ENCODE data around the gene ACBD4. TPM values are rescaled to one million over a fixed set of nuclear protein-coding genes. Genes with fewer than 3 reads are reported as not detected.

The ACBD4 gene
- total RNA-seq, 2 experiments from 2014 or later, result 12.7 to 13.4 TPM

- no peaks in the 10 kb centered on the region for H3K36me3 Mint-ChIP-seq (ENCODE audit: low read depth)
Measured at GRCh38 chr17:45172541-45173286, 37.2 kb downstream of the ACBD4 start.

GRCh38 chr17:45175759-45176115 lies 40.2 kb downstream of the ACBD4 start:
- no peak overlapping the region for H3K4me3 Mint-ChIP-seq
- H3K36me3 Mint-ChIP-seq (ENCODE audit: low read depth), result no peaks in the 10 kb centered on the region
- no peak overlapping the region for H3K27ac Mint-ChIP-seq
- H3K9me3 Mint-ChIP-seq (ENCODE audit: low read depth), result no peaks in the 10 kb centered on the region
- H3K4me1 Mint-ChIP-seq, result peaks cover 22% of the 10 kb centered on the region
- ChIA-PET POLR2A (no interaction called here), CTCF (interaction anchor here (1.2 kb wide), 1 partner anchor 40 kb away, joined by 5 read pairs; the partner anchor contains the start of gene ACBD4)
- intact Hi-C loops (cut with DNase I, micrococcal nuclease), result no loop called here
- H3K27me3 Mint-ChIP-seq, result no peaks in the 10 kb centered on the region
- no peak for DNase-seq
- ATAC-seq, result no peak

More at GRCh38 chr17:45172541-45173286, 37.2 kb downstream of the ACBD4 start:
- POLR2A ChIA-PET, result interaction anchor here (0.8 to 3.3 kb wide), 4 partner anchors 11 to 37 kb away, joined by 3 to 33 read pairs (median 7); partner anchors contain the start of genes ACBD4, HEXIM1 and HEXIM2
- CTCF ChIA-PET, result interaction anchor here (0.6 to 4.2 kb wide), 12 partner anchors 9 to 50 kb away, joined by 3 to 41 read pairs (median 5); partner anchors contain the start of genes ACBD4, HEXIM1 and HEXIM2
- H3K27ac Mint-ChIP-seq, result peak overlapping the region; percentile 85
- peak overlapping the region; percentile 69 for H3K4me3 Mint-ChIP-seq
- H3K27me3 Mint-ChIP-seq, result no peaks in the 10 kb centered on the region
- intact Hi-C loops (cut with DNase I, micrococcal nuclease), result loop anchor here (1.0 to 2.0 kb wide), 4 partner anchors 11 to 24 kb away; partner anchors contain the start of genes HEXIM1 (in 2 of the 2) and HEXIM2 (in 2 of the 2)
- no peaks in the 10 kb centered on the region for H3K9me3 Mint-ChIP-seq (ENCODE audit: low read depth)
- DNase-seq, result peak; percentile 81
- H3K4me1 Mint-ChIP-seq, result peaks cover 23% of the 10 kb centered on the region
- ATAC-seq, result peak; percentile 88

- Mint-ChIP-seq H3K4me3 (no peak overlapping the region), H3K4me1 (peaks cover 6% of the 10 kb centered on the region), H3K36me3 (ENCODE audit: low read depth) (no peaks in the 10 kb centered on the region), H3K27ac (no peak overlapping the region), H3K9me3 (ENCODE audit: low read depth) (no peaks in the 10 kb centered on the region), H3K27me3 (no peaks in the 10 kb centered on the region)
- POLR2A ChIA-PET, result no interaction called here
- DNase-seq (no peak), ATAC-seq (no peak)
- CTCF ChIA-PET, result interaction anchor here (1.1 to 2.8 kb wide), 3 partner anchors 20 to 25 kb away, joined by 3 to 9 read pairs (median 4); no protein-coding TSS in a partner anchor
- intact Hi-C loops (cut with DNase I, micrococcal nuclease), result no loop called here
Measured at GRCh38 chr17:45177563-45177962, 42.1 kb downstream of the ACBD4 start.

- no peak overlapping the region for H3K4me3 Mint-ChIP-seq
- intact Hi-C loops (cut with DNase I, micrococcal nuclease), result no loop called here
- H3K27me3 Mint-ChIP-seq, result no peaks in the 10 kb centered on the region
- DNase-seq (no peak), ATAC-seq (no peak)
- no peaks in the 10 kb centered on the region for H3K36me3 Mint-ChIP-seq (ENCODE audit: low read depth)
- CTCF ChIA-PET, result interaction anchor here (0.7 to 1.8 kb wide), 4 partner anchors 14 to 493 kb away, joined by 3 to 7 read pairs (median 4); partner anchors contain the start of gene ACBD4
- no peaks in the 10 kb centered on the region for H3K9me3 Mint-ChIP-seq (ENCODE audit: low read depth)
- no peaks in the 10 kb centered on the region for H3K4me1 Mint-ChIP-seq
- no peak overlapping the region for H3K27ac Mint-ChIP-seq
- POLR2A ChIA-PET, result no interaction called here
Measured at GRCh38 chr17:45184144-45184543, 48.7 kb downstream of the ACBD4 start.

- H3K4me1 Mint-ChIP-seq, result no peaks in the 10 kb centered on the region
- POLR2A ChIA-PET, result no interaction called here
- no peak for ATAC-seq
Measured at GRCh38 chr17:45186801-45187354, 51.4 kb downstream of the ACBD4 start.

GRCh38 chr17:45189009-45189408 lies 53.5 kb downstream of the ACBD4 start:
- Mint-ChIP-seq H3K27ac (no peak overlapping the region), H3K27me3 (no peaks in the 10 kb centered on the region), H3K4me1 (no peaks in the 10 kb centered on the region), H3K9me3 (ENCODE audit: low read depth) (no peaks in the 10 kb centered on the region), H3K36me3 (ENCODE audit: low read depth) (no peaks in the 10 kb centered on the region), H3K4me3 (no peak overlapping the region)
- intact Hi-C loops (cut with DNase I, micrococcal nuclease), result no loop called here
- CTCF ChIA-PET, result interaction anchor here (0.6 to 2.6 kb wide), 4 partner anchors 9 to 128 kb away, joined by 3 to 12 read pairs (median 5); partner anchors contain the start of genes ACBD4 and MAP3K14
- ATAC-seq (no peak), DNase-seq (no peak)
- POLR2A ChIA-PET, result interaction anchor here (1.4 kb wide), 1 partner anchor 40 kb away, joined by 4 read pairs; no protein-coding TSS in a partner anchor

More at GRCh38 chr17:45186801-45187354, 51.4 kb downstream of the ACBD4 start:
- Mint-ChIP-seq H3K4me3 (no peak overlapping the region), H3K27ac (no peak overlapping the region), H3K9me3 (ENCODE audit: low read depth) (no peaks in the 10 kb centered on the region), H3K27me3 (no peaks in the 10 kb centered on the region), H3K36me3 (ENCODE audit: low read depth) (no peaks in the 10 kb centered on the region)
- no peak for DNase-seq
- intact Hi-C loops (cut with DNase I, micrococcal nuclease), result no loop called here
- CTCF ChIA-PET, result no interaction called here

GRCh38 chr17:45190503-45191255 lies 55.2 kb downstream of the ACBD4 start:
- intact Hi-C loops (cut with DNase I, micrococcal nuclease), result loop anchor here in 1 of 2 experiments (10.0 kb wide), 2 partner anchors 266 to 416 kb away; no protein-coding TSS in a partner anchor
- H3K27ac Mint-ChIP-seq, result no peak overlapping the region
- POLR2A ChIA-PET, result interaction anchor here (0.5 to 0.6 kb wide), 2 partner anchors 49 to 434 kb away, joined by 3 to 6 read pairs; no protein-coding TSS in a partner anchor

More at GRCh38 chr17:45190503-45191255, 55.2 kb downstream of the ACBD4 start:
- no peak overlapping the region for H3K4me3 Mint-ChIP-seq
- ATAC-seq, result no peak
- no peaks in the 10 kb centered on the region for H3K27me3 Mint-ChIP-seq
- peaks cover 2% of the 10 kb centered on the region for H3K9me3 Mint-ChIP-seq (ENCODE audit: low read depth)
- no peaks in the 10 kb centered on the region for H3K4me1 Mint-ChIP-seq
- CTCF ChIA-PET, result interaction anchor here (0.6 to 1.9 kb wide), 4 partner anchors 18 to 100 kb away, joined by 3 to 7 read pairs (median 4); partner anchors contain the start of gene ACBD4
- DNase-seq, result no peak
- no peaks in the 10 kb centered on the region for H3K36me3 Mint-ChIP-seq (ENCODE audit: low read depth)

Small RNAs within 50 kb of the gene (microRNA-seq; reads per million reads assigned to microRNA genes)
- not detected for gene MIR6784 (ENCODE audit: borderline replicate concordance)

Other genes starting within 250 kb of the ACBD4 start
- gene EFTUD2, start 236.2 kb upstream of the ACBD4 start, total RNA-seq, result 100 to 1,000 TPM; 175 to 203 TPM
- gene GFAP, start 220.2 kb upstream of the ACBD4 start, total RNA-seq, result not detected
- gene KIF18B, start 187.9 kb upstream of the ACBD4 start, total RNA-seq, result 10 to 100 TPM; 38.9 to 48.7 TPM
- under 1 TPM; 0.37 to 0.83 TPM for gene C1QL1, start 167.4 kb upstream of the ACBD4 start, total RNA-seq
- gene DCAKD, start 84.1 kb upstream of the ACBD4 start, total RNA-seq, result 10 to 100 TPM; 34.8 to 36.2 TPM
- 100 to 1,000 TPM; 170 to 175 TPM for gene NMT1, start 74.4 kb upstream of the ACBD4 start, total RNA-seq
- 1 to 10 TPM; 2.9 to 3.4 TPM for gene PLCD3, start 3.2 kb upstream of the ACBD4 start, total RNA-seq
- 10 to 100 TPM; 27.1 to 27.3 TPM for gene HEXIM1, start 12.8 kb downstream of the ACBD4 start, total RNA-seq
- 1 to 10 TPM; 3.9 to 4.6 TPM for gene HEXIM2, start 26.2 kb downstream of the ACBD4 start, total RNA-seq
- gene FMNL1, start 86.2 kb downstream of the ACBD4 start, total RNA-seq, result 100 to 1,000 TPM; 268 to 295 TPM
- gene SPATA32, start 126.4 kb downstream of the ACBD4 start, total RNA-seq, result under 1 TPM; 0.21 to 0.25 TPM
- gene MAP3K14, start 181.3 kb downstream of the ACBD4 start, total RNA-seq, result 10 to 100 TPM; 50.3 to 52.5 TPM